GM12801 (cell line): ENCODE measurements around the gene WDFY1.

ENCODE experiments used
- CTCF ChIP-seq: IDR thresholded peaks from one replicate; pipeline ENCODE4 v1.5.1; 2011; ENCODE audit warnings: control low read depth; ENCODE audit not compliant: insufficient read length; ENCODE audit errors: extremely low read depth

Gene WDFY1

GRCh38 chr2:223923976-223924375 is 21.2 kb downstream of the WDFY1 start:
- no peak for TF ChIP-seq CTCF

GRCh38 chr2:223922308-223922707 is 22.8 kb downstream of the WDFY1 start:
- no peak for TF ChIP-seq CTCF

GRCh38 chr2:223921204-223921603 is 23.9 kb downstream of the WDFY1 start:
- TF ChIP-seq CTCF: no peak

GRCh38 chr2:223920109-223920508 is 25.0 kb downstream of the WDFY1 start:
- no peak for TF ChIP-seq CTCF

- TF ChIP-seq CTCF: no peak
Measured at GRCh38 chr2:223918671-223919134, 26.4 kb downstream of the WDFY1 start.

- TF ChIP-seq CTCF: no peak
Measured at GRCh38 chr2:223916181-223916920, 28.8 kb downstream of the WDFY1 start.

GRCh38 chr2:223915071-223915470 is 30.1 kb downstream of the WDFY1 start:
- TF ChIP-seq CTCF: no peak
